Liver (tissue), 9 donors: ENCODE results near the gene ZNF79. TPM values are rescaled to one million over a fixed set of nuclear protein-coding genes. Genes with fewer than 3 reads are reported as not detected.

ENCODE experiments used
- DNase-seq: peaks from one replicate; pipeline ENCODE4 v3.0.0-alpha.2; 2017; ENCODE audit warnings: low spot score
- H3K27ac ChIP-seq, 2 donors: one replicate each; pipeline ENCODE4 v1.7.0; 2013; ENCODE audit warnings: inconsistent platforms in 2 of 2, low read length in 2 of 2, control low read depth in 1 of 2, low read depth in 1 of 2, mild to moderate bottlenecking in 1 of 2
- H3K27me3 ChIP-seq, 4 donors: one replicate each; pipeline versions ENCODE4 v1.6.1 to v1.7.0; 2013; ENCODE audit warnings: low read length in 3 of 4, inconsistent platforms in 1 of 4, mild to moderate bottlenecking in 1 of 4, moderate library complexity in 1 of 4; ENCODE audit not compliant: control insufficient read depth in 4 of 4, insufficient read depth in 4 of 4
- H3K36me3 ChIP-seq, 4 donors: one replicate each; pipeline versions ENCODE4 v1.6.1 to v1.7.0; 2013; ENCODE audit warnings: low read length in 3 of 4, mild to moderate bottlenecking in 3 of 4, low read depth in 1 of 4, moderate library complexity in 1 of 4; ENCODE audit not compliant: control insufficient read depth in 4 of 4, insufficient read depth in 3 of 4
- H3K4me1 ChIP-seq, 4 donors: one replicate each; pipeline versions ENCODE4 v1.6.1 to v1.7.0; 2013; ENCODE audit warnings: low read length in 3 of 4, mild to moderate bottlenecking in 3 of 4, moderate library complexity in 1 of 4; ENCODE audit not compliant: control insufficient read depth in 4 of 4, insufficient read depth in 4 of 4
- H3K4me3 ChIP-seq, 3 donors: one replicate each; pipeline versions ENCODE4 v1.6.1 to v1.7.0; 2013; ENCODE audit warnings: low read length in 3 of 3, control low read depth in 1 of 3, low read depth in 1 of 3, mild to moderate bottlenecking in 1 of 3
- H3K9ac ChIP-seq, 2 donors: one replicate each; pipeline ENCODE4 v1.7.0; 2013; ENCODE audit warnings: low read length in 2 of 2, mild to moderate bottlenecking in 2 of 2, moderate library complexity in 2 of 2, control low read depth in 1 of 2, low read depth in 1 of 2
- H3K9me3 ChIP-seq, 4 donors: one replicate each; pipeline versions ENCODE4 v1.6.1 to v1.7.0; 2013; ENCODE audit warnings: low read length in 3 of 4; ENCODE audit not compliant: control insufficient read depth in 4 of 4
- FOXA1 ChIP-seq: IDR thresholded peaks from 2 replicates; pipeline ENCODE4 v1.6.1; 2016; ENCODE audit warnings: antibody characterized with exemption
- FOXA2 ChIP-seq: IDR thresholded peaks from 2 replicates; pipeline ENCODE4 v1.6.1; 2016; ENCODE audit warnings: antibody characterized with exemption
- GABPA ChIP-seq, 2 donors: IDR thresholded peaks in 1 of 2; conservative IDR thresholded peaks in 1 of 2; 2 replicates each; pipeline ENCODE4 v1.6.1; 2016; ENCODE audit warnings: antibody characterized with exemption in 2 of 2, mild to moderate bottlenecking in 1 of 2, moderate library complexity in 1 of 2
- HNF4A ChIP-seq, 2 donors: conservative IDR thresholded peaks; 2 replicates each; pipeline ENCODE4 v1.6.1; 2016; ENCODE audit warnings: antibody characterized with exemption in 2 of 2, mild to moderate bottlenecking in 2 of 2
- HNF4G ChIP-seq: IDR thresholded peaks from 2 replicates; pipeline ENCODE4 v1.6.1; 2016; ENCODE audit warnings: antibody characterized with exemption
- JUND ChIP-seq, 2 donors: IDR thresholded peaks; 2 replicates each; pipeline ENCODE4 v1.6.1; 2016; ENCODE audit warnings: antibody characterized with exemption in 2 of 2
- MAX ChIP-seq: IDR thresholded peaks from 2 replicates; pipeline ENCODE4 v1.6.1; 2016; ENCODE audit warnings: antibody characterized with exemption
- RXRA ChIP-seq, 2 donors: IDR thresholded peaks; 2 replicates each; pipeline ENCODE4 v1.6.1; 2017 to 2018; ENCODE audit warnings: antibody characterized with exemption in 2 of 2, mild to moderate bottlenecking in 1 of 2
- TAF1 ChIP-seq: conservative IDR thresholded peaks from 2 replicates; pipeline ENCODE4 v1.6.1; 2016; ENCODE audit warnings: antibody characterized with exemption, mild to moderate bottlenecking
- YY1 ChIP-seq: IDR thresholded peaks from 2 replicates; pipeline ENCODE4 v1.6.1; 2016; ENCODE audit warnings: antibody characterized with exemption, mild to moderate bottlenecking
- WGBS: extraction: QIAGEN DNeasy Blood & Tissue Kit; methylation state at CpG from one replicate; pipeline ENCODE4 v1.1.7; 2013; 5-methylcytosine and 5-hydroxymethylcytosine counted together
- polyA plus RNA-seq, 2 donors: library from polyadenylated mRNA; stranded (reverse) in 1 of 2; unstranded in 1 of 2; fragments of 200-250 nt in 1 of 2; fragments of >200 nt in 1 of 2; fragmentation: Nextera tagmentation in 1 of 2; extraction: Ambion mirVana in 1 of 2; gene quantifications; one replicate each; pipeline versions ENCODE4 v1.2.1 to v1.2.3, GENCODE V29; 2013 to 2015
- total RNA-seq, 2 donors: library from RNA; depleted of rRNA; stranded (reverse); fragments of >200 nt; gene quantifications; one replicate each; pipeline ENCODE4 v1.2.3, GENCODE V29; 2014
- TF ChIP-seq, protein P1 (sequence below): IDR thresholded peaks from 2 replicates; pipeline ENCODE4 v1.6.1; 2016; ENCODE audit warnings: antibody characterized with exemption
- donor health status: healthy.
- donor health status: healthy.
- donor health status: healthy.
- donor health status: healthy.
- donor health status: healthy.

ZNF79 gene
- total and polyA plus RNA-seq, 4 donors, result 2.2 to 6.9 (median 4.2) TPM

DNA sequence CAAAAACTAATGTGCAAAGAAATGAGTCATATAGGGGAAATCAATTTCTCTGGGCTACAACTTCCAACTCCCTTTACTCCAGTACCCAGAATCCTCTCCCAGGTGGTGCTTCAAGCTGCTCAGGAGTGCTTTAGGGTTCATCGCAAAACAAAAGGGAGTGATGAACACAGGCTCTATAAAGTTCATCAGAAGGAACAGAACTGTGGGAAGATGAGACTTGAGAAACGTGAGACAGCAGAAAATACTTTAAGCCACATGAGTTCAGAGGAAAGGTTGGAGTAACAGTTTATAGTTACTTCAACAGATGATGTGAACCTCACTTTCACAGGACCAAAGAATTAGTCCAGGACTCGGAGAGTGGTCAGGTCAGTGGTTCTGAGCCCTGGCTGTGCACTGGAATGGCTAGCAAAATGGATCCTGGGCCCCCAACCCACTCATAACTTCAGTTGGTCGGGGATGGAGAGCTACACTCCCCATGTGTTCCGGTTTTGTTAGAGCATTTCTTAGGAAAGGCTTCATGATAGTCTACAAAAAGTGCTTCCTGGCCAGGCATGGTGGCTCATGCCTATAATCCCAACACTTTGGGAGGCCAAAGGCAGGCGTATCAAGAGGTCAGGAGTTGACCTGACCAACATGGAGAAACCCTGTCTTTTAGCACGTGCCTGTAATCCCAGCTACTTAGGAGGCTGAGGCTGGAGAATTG, 22.7 kb downstream of the ZNF79 start:
- 94% methylated on average over 7 of the region's 7 CpGs for WGBS
- no peak overlapping the region for H3K4me3 ChIP-seq
- peaks cover 5 to 28% (median 22%) of the 10 kb centered on the region in 4 donors for H3K4me1 ChIP-seq
- DNase-seq, result no peak
- no peaks in the 10 kb centered on the region for H3K27me3 ChIP-seq
- peaks cover 8 to 11% (median 10%) of the 10 kb centered on the region in 4 donors for H3K9me3 ChIP-seq
- H3K36me3 ChIP-seq, result peaks cover 17 to 66% (median 51%) of the 10 kb centered on the region in 4 donors
- no peak for TF ChIP-seq HNF4A (conservative IDR thresholded peaks at IDR 0.05)
- no peak overlapping the region for H3K27ac ChIP-seq
- no peak overlapping the region for H3K9ac ChIP-seq

GRCh38 chr9:127447416-127448111, 23.4 kb downstream of the ZNF79 start:
- no peak overlapping the region for H3K4me3 ChIP-seq
- 87% methylated on average over 7 of the region's 7 CpGs for WGBS
- peaks cover 17 to 66% (median 50%) of the 10 kb centered on the region in 4 donors for H3K36me3 ChIP-seq
- TF ChIP-seq HNF4G (no peak), MAX (no peak), FOXA1 (no peak), YY1 (no peak), TAF1 (no peak)
- peaks cover 5 to 35% (median 28%) of the 10 kb centered on the region in 4 donors for H3K4me1 ChIP-seq
- no peaks in the 10 kb centered on the region for H3K27me3 ChIP-seq
- H3K9me3 ChIP-seq, result peaks cover 8 to 11% (median 10%) of the 10 kb centered on the region in 4 donors
- DNase-seq, result no peak
- H3K27ac ChIP-seq, result no peak overlapping the region
- no peak overlapping the region for H3K9ac ChIP-seq

DNA sequence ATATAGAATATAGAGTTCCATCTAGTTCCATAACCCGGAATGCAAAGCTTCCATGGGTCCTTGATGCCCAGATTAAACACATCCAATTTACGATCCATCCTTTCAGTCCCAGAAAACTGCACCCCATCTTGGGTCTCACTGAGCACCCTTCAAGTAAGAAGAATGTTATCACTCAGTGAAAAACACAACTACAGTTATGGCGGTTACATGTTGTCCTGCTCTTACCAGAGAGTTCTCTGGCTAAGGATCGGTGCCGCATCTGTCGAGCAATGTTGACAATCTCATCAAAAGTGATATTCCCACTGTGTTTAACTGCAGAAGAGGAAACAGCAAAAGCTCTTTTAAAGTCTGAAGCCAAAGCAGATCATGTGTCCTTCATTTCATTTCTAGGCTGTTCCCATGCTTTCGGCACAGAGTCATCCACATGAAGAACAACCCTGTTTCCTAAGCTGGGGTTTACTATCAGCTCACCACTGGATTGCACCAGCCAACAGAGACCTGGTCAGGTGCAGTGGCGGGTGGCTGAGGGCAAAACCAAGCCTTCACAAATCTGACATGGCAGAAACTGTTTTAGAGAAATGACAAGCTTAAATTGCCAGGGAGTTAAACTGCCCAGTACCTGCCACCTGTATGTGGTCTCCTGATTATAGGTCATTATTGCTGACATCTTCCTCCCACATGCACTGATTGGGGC, 24.1 kb downstream of the ZNF79 start:
- H3K27ac ChIP-seq, result no peak overlapping the region
- H3K36me3 ChIP-seq, result peaks cover 17 to 60% (median 46%) of the 10 kb centered on the region in 4 donors
- no peak overlapping the region for H3K9ac ChIP-seq
- peaks cover 7 to 40% (median 34%) of the 10 kb centered on the region in 4 donors for H3K4me1 ChIP-seq
- TF ChIP-seq MAX (no peak), RXRA (IDR thresholded peaks at IDR 0.05) (no peak), FOXA2 (no peak), JUND (IDR thresholded peaks at IDR 0.05) (no peak), YY1 (no peak), HNF4A (conservative IDR thresholded peaks at IDR 0.05) (no peak), GABPA (IDR thresholded peaks at IDR 0.05 in 1 of 2, conservative IDR thresholded peaks at IDR 0.05 in 1 of 2) (no peak)
- TF ChIP-seq, protein P1, sequence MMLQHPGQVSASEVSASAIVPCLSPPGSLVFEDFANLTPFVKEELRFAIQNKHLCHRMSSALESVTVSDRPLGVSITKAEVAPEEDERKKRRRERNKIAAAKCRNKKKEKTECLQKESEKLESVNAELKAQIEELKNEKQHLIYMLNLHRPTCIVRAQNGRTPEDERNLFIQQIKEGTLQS, result no peak
- 94% methylated on average over 8 of the region's 8 CpGs for WGBS
- DNase-seq, result no peak
- H3K4me3 ChIP-seq, result no peak overlapping the region
- no peaks in the 10 kb centered on the region for H3K27me3 ChIP-seq
- H3K9me3 ChIP-seq, result peaks cover 8 to 11% (median 10%) of the 10 kb centered on the region in 4 donors
